Islet of Langerhans (tissue), 1 donor: ENCODE data around the gene TTL.
"Not testable (repeated sequence)": the region's sequence is repeated elsewhere in the genome, so short reads cannot be mapped to it uniquely, and the experiment has no call there.

ENCODE experiments used
- FAIRE-seq: peaks from one replicate; lab custom pipeline; 2011; peaks lifted over from hg19 to GRCh38; lab: Jason Lieb, UNC

Gene TTL

GRCh38 chr2:112481528-112482233 lies at the start of gene TTL:
Gene TTL, plus strand, starts transcription at chr2:112482156. Its CDS starts 189 bp downstream, at chr2:112482345.
- no peak for FAIRE-seq

GRCh38 chr2:112432390-112432734 lies 49.6 kb upstream of the TTL start:
- not testable (repeated sequence) for FAIRE-seq

- FAIRE-seq, result not testable (repeated sequence)
These were observed 49.0 kb upstream of the TTL start for GRCh38 chr2:112432735-112433479.

- not testable (repeated sequence) for FAIRE-seq
These were observed 48.5 kb upstream of the TTL start, which contains the start of gene RGPD8 for GRCh38 chr2:112433480-112433879. Gene RGPD8, minus strand, starts transcription at chr2:112433645. Its CDS starts 192 bp downstream, at chr2:112433453.

- no peak for FAIRE-seq
These were observed 47.8 kb upstream of the TTL start for GRCh38 chr2:112433932-112434730.

GRCh38 chr2:112434890-112435715 lies 46.9 kb upstream of the TTL start:
- not testable (repeated sequence) for FAIRE-seq

GRCh38 chr2:112435716-112436431 lies 46.1 kb upstream of the TTL start:
- FAIRE-seq, result not testable (repeated sequence)

GRCh38 chr2:112436993-112437392 lies 45.0 kb upstream of the TTL start:
- FAIRE-seq, result not testable (repeated sequence)

GRCh38 chr2:112437405-112437831 lies 44.5 kb upstream of the TTL start:
- FAIRE-seq, result not testable (repeated sequence)

- not testable (repeated sequence) for FAIRE-seq
These were observed 43.2 kb upstream of the TTL start for GRCh38 chr2:112438603-112439261.

- not testable (repeated sequence) for FAIRE-seq
These were observed 37.7 kb upstream of the TTL start for GRCh38 chr2:112444256-112444655.

GRCh38 chr2:112449854-112450253 lies 32.1 kb upstream of the TTL start:
- no peak for FAIRE-seq

GRCh38 chr2:112451317-112451716 lies 30.6 kb upstream of the TTL start:
- no peak for FAIRE-seq

GRCh38 chr2:112454586-112454985 lies 27.4 kb upstream of the TTL start:
- FAIRE-seq, result no peak

GRCh38 chr2:112459372-112459771 lies 22.6 kb upstream of the TTL start:
- no peak for FAIRE-seq

- no peak for FAIRE-seq
These were observed 19.8 kb upstream of the TTL start for GRCh38 chr2:112462178-112462577.

GRCh38 chr2:112463256-112463655 lies 18.7 kb upstream of the TTL start:
- no peak for FAIRE-seq

- no peak for FAIRE-seq
These were observed 16.6 kb upstream of the TTL start for GRCh38 chr2:112465382-112465781.

GRCh38 chr2:112472547-112473263 lies 9.3 kb upstream of the TTL start:
- no peak for FAIRE-seq
